ENCODE data around the gene SUN3.

The SUN3 gene

GRCh38 chr7:47978790-47979144 lies 50.1 kb downstream of the SUN3 start:
- ChIA-PET POLR2A (ENCODE audit: low non-redundant PET) (no interaction called here), CTCF (interaction anchor here (0.9 to 1.1 kb wide), 2 partner anchors 34 to 123 kb away, joined by 3 to 4 read pairs; no protein-coding TSS in a partner anchor)
- peak overlapping the region; percentile 91 for H3K27ac ChIP-seq
- no peak for DNase-seq (ENCODE audit: low spot score)
- TF ChIP-seq CTCF (conservative IDR thresholded peaks at IDR 0.05; ENCODE audit: low read depth) = no peak

- no peak for DNase-seq (ENCODE audit: low spot score)
- POLR2A ChIA-PET (ENCODE audit: low non-redundant PET) = no interaction called here
- no peak for TF ChIP-seq CTCF (conservative IDR thresholded peaks at IDR 0.05; ENCODE audit: low read depth)
- H3K27ac ChIP-seq = no peak overlapping the region
- CTCF ChIA-PET = no interaction called here
These were observed 55.2 kb downstream of the SUN3 start for GRCh38 chr7:47973739-47974138.

- ChIA-PET CTCF (interaction anchor here (0.6 to 1.2 kb wide), 3 partner anchors 9 to 140 kb away, joined by 3 to 5 read pairs (median 3); no protein-coding TSS in a partner anchor), POLR2A (ENCODE audit: low non-redundant PET) (no interaction called here)
- DNase-seq (ENCODE audit: low spot score) = no peak
- no peak overlapping the region for H3K27ac ChIP-seq
- no peak for TF ChIP-seq CTCF (conservative IDR thresholded peaks at IDR 0.05; ENCODE audit: low read depth)
These were observed 58.1 kb downstream of the SUN3 start for GRCh38 chr7:47970761-47971160.

- peak; percentile 72 for DNase-seq (ENCODE audit: low spot score)
- POLR2A ChIA-PET (ENCODE audit: low non-redundant PET) = no interaction called here
These were observed 59.8 kb downstream of the SUN3 start for GRCh38 chr7:47968847-47969774.

GRCh38 chr7:47967708-47968107 lies 61.2 kb downstream of the SUN3 start:
- CTCF ChIA-PET = interaction anchor here (0.6 kb wide), 1 partner anchor 692 kb away, joined by 5 read pairs; no protein-coding TSS in a partner anchor
- no peak overlapping the region for H3K27ac ChIP-seq
- POLR2A ChIA-PET (ENCODE audit: low non-redundant PET) = no interaction called here
- no peak for TF ChIP-seq CTCF (conservative IDR thresholded peaks at IDR 0.05; ENCODE audit: low read depth)
- no peak for DNase-seq (ENCODE audit: low spot score)

More at GRCh38 chr7:47968847-47969774, 59.8 kb downstream of the SUN3 start:
- TF ChIP-seq CTCF (conservative IDR thresholded peaks at IDR 0.05; ENCODE audit: low read depth) = peak; percentile 86
- H3K27ac ChIP-seq = no peak overlapping the region
- CTCF ChIA-PET = interaction anchor here (0.5 to 1.4 kb wide), 8 partner anchors 14 to 1326 kb away, joined by 3 to 6 read pairs (median 3); no protein-coding TSS in a partner anchor

- no peak overlapping the region for H3K27ac ChIP-seq
- POLR2A ChIA-PET (ENCODE audit: low non-redundant PET) = no interaction called here
- CTCF ChIA-PET = interaction anchor here (0.6 to 1.0 kb wide), 3 partner anchors 22 to 691 kb away, joined by 3 to 5 read pairs (median 5); no protein-coding TSS in a partner anchor
- no peak for DNase-seq (ENCODE audit: low spot score)
- no peak for TF ChIP-seq CTCF (conservative IDR thresholded peaks at IDR 0.05; ENCODE audit: low read depth)
These were observed 61.8 kb downstream of the SUN3 start for GRCh38 chr7:47967123-47967522.

Measured in RWPE1 (cell line).